Ecto neural progenitor cell (in vitro differentiated cells): ENCODE data around the gene POU2F3.
A peak's percentile ranks its signal among the peaks of the same experiment; 100 is the strongest.
"Not testable (repeated sequence)": the region's sequence is repeated elsewhere in the genome, so short reads cannot be mapped to it uniquely, and the experiment has no call there.

Experiments
- DNase-seq: peaks from one replicate; pipeline ENCODE4 v3.0.0-alpha.2; 2018; ENCODE audit warnings: low spot score

The POU2F3 gene

GRCh38 chr11:120253377-120253776 is 13.4 kb downstream of the POU2F3 start:
- DNase-seq = not testable (repeated sequence)

- DNase-seq = peak; percentile 64
Observed at GRCh38 chr11:120254788-120255518, 15.0 kb downstream of the POU2F3 start.

GRCh38 chr11:120255519-120255866 is 15.6 kb downstream of the POU2F3 start:
- no peak for DNase-seq

- no peak for DNase-seq
Observed at GRCh38 chr11:120256178-120256577, 16.2 kb downstream of the POU2F3 start.

GRCh38 chr11:120256779-120257178 is 16.8 kb downstream of the POU2F3 start:
- no peak for DNase-seq

- DNase-seq = no peak
Observed at GRCh38 chr11:120257346-120257745, 17.4 kb downstream of the POU2F3 start.

GRCh38 chr11:120258661-120259060 is 18.7 kb downstream of the POU2F3 start:
- DNase-seq = no peak

- no peak for DNase-seq
Observed at GRCh38 chr11:120259241-120259640, 19.3 kb downstream of the POU2F3 start.

GRCh38 chr11:120259988-120260565 is 20.1 kb downstream of the POU2F3 start:
- no peak for DNase-seq

GRCh38 chr11:120260616-120261015 is 20.7 kb downstream of the POU2F3 start:
- DNase-seq = no peak

- no peak for DNase-seq
Observed at GRCh38 chr11:120261321-120261720, 21.4 kb downstream of the POU2F3 start.

- DNase-seq = no peak
Observed at GRCh38 chr11:120261931-120262330, 22.0 kb downstream of the POU2F3 start.

GRCh38 chr11:120267319-120267718 is 27.4 kb downstream of the POU2F3 start:
- no peak for DNase-seq

- no peak for DNase-seq
Observed at GRCh38 chr11:120268686-120269085, 28.7 kb downstream of the POU2F3 start.

- DNase-seq = no peak
Observed at GRCh38 chr11:120270386-120270785, 30.4 kb downstream of the POU2F3 start.

GRCh38 chr11:120271672-120272071 is 31.7 kb downstream of the POU2F3 start:
- DNase-seq = no peak

GRCh38 chr11:120272303-120272702 is 32.4 kb downstream of the POU2F3 start:
- no peak for DNase-seq

- no peak for DNase-seq
Observed at GRCh38 chr11:120273432-120273831, 33.5 kb downstream of the POU2F3 start.

GRCh38 chr11:120273956-120274355 is 34.0 kb downstream of the POU2F3 start:
- DNase-seq = not testable (repeated sequence)

- no peak for DNase-seq
Observed at GRCh38 chr11:120279502-120279901, 39.6 kb downstream of the POU2F3 start.

GRCh38 chr11:120280600-120281051 is 40.7 kb downstream of the POU2F3 start:
- DNase-seq = no peak

GRCh38 chr11:120281143-120281795 is 41.3 kb downstream of the POU2F3 start:
- no peak for DNase-seq

- DNase-seq = no peak
Observed at GRCh38 chr11:120283124-120283523, 43.2 kb downstream of the POU2F3 start.
